Measurements from ENCODE around the gene NNAT.
"Not testable (repeated sequence)": the region's sequence is repeated elsewhere in the genome, so short reads cannot be mapped to it uniquely, and the experiment has no call there.

The NNAT gene, protein sequence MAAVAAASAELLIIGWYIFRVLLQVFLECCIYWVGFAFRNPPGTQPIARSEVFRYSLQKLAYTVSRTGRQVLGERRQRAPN
- 0 to 0.06 reads per million in 2 experiments for total RNA-seq

DNA sequence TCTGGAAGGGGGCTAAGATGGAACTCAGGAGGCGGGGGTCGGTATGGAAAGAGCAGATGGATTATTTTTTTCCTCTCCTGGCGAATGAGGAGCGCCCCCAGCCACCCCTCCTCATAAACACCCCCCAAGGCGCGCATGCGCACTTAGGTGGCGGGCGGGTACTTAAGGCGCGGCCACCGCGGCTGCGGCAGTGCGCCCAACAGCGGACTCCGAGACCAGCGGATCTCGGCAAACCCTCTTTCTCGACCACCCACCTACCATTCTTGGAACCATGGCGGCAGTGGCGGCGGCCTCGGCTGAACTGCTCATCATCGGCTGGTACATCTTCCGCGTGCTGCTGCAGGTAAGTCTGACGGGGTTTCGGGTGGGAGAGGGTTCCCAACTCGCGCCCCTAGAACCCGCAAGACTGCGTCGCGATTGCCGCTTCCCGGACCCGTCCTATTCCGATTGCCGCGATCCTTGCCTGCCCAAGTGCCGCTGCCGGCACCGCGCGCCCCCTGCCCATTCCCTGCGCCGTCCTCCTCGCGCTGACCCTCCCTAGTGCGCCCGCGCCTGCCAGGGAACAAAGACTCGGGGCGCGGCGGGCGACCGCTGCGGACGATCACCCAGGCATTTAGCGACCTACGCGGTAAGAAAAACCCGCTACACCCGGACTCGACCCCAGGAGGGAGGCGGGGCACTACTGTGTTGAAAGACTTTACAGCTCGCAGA is at the start of gene NNAT:
NNAT (plus strand) TSS at position 190 of the 711 bp plus-strand sequence; CDS start at position 272, 82 bp downstream.
- no peak for DNase-seq (ENCODE audit: low read depth)

DNA sequence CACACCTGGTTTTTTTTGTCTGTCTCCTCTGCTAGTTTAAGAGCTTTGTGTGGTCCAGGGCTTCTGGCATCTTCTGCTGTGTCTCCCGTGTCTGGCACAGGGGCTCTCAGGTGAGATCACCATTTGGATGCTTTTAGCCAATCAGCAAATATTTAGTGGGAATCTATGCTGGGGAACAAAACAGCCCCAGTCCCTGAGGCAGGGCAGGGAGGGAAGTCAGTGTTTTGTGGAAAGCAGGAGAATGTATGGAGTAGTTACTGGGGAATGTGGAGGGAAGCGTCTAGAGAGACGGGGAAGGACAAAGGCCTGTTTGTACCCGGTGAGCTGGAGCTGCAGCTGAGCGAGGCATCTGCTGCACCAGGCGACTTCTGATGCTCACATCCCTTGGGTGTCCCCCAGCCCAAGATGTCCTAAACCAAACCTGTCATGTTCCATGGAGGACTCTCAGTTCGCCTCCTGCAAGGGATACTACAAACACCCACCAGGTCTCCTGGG is 49.3 kb upstream of the NNAT start:
- DNase-seq (ENCODE audit: low read depth), result no peak

DNA sequence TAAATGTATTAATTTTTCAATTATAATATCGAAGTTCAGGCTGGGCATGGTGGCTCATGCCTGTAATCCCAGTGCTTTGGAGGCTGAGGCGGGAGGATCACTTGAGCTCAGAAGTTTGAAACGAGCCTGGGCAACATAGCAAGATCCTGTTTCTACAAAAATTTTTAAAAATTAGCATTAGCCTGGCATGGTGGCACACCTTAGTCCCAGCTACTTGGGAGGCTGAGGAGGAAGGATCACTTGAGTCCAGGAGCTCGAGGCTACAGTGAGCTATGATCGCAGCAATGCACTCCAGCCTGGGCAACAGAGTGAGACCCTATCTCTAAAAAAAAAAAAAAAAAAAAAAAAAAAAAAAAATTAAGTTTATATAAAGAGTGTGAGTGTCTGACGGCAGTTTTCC is 48.6 kb upstream of the NNAT start:
- not testable (repeated sequence) for DNase-seq (ENCODE audit: low read depth)

DNA sequence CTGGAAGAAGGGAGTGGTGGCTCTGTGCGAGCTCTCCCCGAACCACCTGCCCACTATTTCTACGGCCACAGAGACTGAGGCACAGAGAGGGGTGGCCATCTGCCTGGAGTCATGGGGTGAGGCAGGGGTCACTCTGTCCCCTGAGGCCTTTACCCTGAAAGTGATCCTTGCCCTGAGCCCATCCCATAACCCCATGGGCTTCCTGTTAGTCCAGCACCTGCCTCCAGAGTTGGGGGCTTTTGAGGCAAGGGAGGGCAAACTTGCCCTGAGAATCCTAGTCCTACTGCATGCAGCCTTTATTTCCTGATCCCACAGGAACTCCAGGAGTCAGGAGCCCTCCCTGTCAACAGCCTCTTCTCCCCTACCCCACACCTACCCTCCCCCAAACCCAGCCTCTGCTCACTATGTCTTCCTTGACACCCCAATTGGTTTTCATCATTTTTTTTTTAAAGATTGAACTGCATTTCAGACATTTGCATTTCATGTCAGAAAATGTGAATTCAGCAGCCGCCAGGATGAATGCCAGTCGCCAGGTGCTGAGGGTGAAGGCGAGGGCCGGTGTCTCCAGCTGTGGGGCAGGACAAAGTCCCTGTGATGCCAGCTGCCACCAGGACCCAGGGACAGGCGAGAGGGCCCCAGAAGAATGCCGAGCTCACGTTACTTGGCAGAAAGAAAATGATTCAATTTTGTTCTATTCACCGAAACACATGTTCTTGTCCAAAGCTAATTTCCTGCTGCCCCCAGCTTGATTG is 47.6 kb upstream of the NNAT start:
- no peak for DNase-seq (ENCODE audit: low read depth)

- no peak for DNase-seq (ENCODE audit: low read depth)
Measured at GRCh38 chr20:37474386-37474785, 46.7 kb upstream of the NNAT start.

DNA sequence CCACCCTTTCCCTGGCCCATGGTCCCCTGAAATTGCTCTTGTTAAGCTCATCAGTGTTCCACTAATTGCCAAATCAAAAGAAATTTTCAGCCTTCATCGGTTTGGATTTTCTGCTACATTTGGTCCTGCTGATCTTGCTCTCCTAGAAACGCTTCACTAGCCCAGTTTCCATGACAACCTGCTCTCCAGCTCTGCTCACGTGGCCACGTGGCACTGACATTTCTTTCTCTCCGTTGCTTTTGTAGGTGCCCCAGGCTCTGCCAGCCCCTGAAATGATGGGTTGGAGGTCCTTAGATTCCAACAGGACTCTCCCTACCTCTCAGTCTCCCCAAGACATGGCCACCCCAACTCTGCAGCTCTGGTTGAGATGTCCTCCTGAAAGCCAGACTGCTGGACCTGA is 45.8 kb upstream of the NNAT start:
- no peak for DNase-seq (ENCODE audit: low read depth)

- no peak for DNase-seq (ENCODE audit: low read depth)
Measured at GRCh38 chr20:37477041-37477440, 44.0 kb upstream of the NNAT start.

- no peak for DNase-seq (ENCODE audit: low read depth)
Measured at GRCh38 chr20:37479266-37479665, 41.8 kb upstream of the NNAT start.

DNA sequence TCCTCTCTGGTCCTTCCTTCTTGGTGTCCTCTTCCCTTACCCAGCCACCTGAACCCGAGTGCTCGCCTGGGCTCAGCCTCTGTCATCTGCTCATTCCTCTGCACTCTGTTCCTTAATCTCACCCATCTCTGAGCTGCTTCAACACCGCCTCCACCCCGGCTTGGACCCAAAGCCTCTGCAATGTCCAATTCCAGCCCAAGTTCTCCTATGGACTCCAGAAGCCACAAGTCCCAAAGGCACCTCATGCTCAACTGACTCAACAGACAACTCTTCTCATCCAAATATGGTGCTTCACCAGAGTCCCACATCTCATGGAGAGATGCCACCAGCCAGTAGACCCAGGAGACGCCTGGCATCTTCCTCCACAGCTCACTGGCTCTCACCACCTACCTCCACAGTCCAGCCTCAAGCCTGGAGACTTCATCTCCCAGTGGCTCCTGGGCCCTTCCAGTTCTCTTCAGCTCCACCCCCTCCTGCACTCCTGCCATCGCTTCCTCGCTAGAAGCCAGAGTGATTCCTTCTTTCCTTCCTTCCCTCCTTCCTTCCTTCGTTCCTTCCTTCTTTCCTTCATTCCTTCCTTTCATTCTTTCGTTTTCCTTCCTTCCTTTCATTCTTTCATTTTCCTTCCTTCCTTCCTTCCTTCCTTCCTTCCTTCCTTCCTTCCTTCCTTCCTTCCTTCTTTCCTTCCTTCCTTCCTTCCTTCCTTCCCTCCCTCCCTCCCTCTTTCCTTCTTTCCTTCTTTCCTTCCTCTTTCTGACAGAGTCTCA is 40.9 kb upstream of the NNAT start:
- no peak for DNase-seq (ENCODE audit: low read depth)

- DNase-seq (ENCODE audit: low read depth), result no peak
Measured at GRCh38 chr20:37480919-37481318, 40.1 kb upstream of the NNAT start.

GRCh38 chr20:37481610-37482009 is 39.4 kb upstream of the NNAT start:
- DNase-seq (ENCODE audit: low read depth), result no peak

GRCh38 chr20:37484331-37484730 is 36.7 kb upstream of the NNAT start:
- DNase-seq (ENCODE audit: low read depth), result no peak

GRCh38 chr20:37486209-37486608 is 34.8 kb upstream of the NNAT start:
- not testable (repeated sequence) for DNase-seq (ENCODE audit: low read depth)

GRCh38 chr20:37490663-37491350 is 30.2 kb upstream of the NNAT start:
- no peak for DNase-seq (ENCODE audit: low read depth)

GRCh38 chr20:37492096-37492625 is 28.9 kb upstream of the NNAT start:
- no peak for DNase-seq (ENCODE audit: low read depth)

- DNase-seq (ENCODE audit: low read depth), result no peak
Measured at GRCh38 chr20:37492945-37493344, 28.1 kb upstream of the NNAT start.

GRCh38 chr20:37494301-37494700 is 26.7 kb upstream of the NNAT start:
- DNase-seq (ENCODE audit: low read depth), result no peak

- DNase-seq (ENCODE audit: low read depth), result no peak
Measured at GRCh38 chr20:37494796-37495195, 26.3 kb upstream of the NNAT start.

GRCh38 chr20:37498066-37498665 is 22.9 kb upstream of the NNAT start:
- no peak for DNase-seq (ENCODE audit: low read depth)

GRCh38 chr20:37500311-37500710 is 20.7 kb upstream of the NNAT start:
- no peak for DNase-seq (ENCODE audit: low read depth)

DNA sequence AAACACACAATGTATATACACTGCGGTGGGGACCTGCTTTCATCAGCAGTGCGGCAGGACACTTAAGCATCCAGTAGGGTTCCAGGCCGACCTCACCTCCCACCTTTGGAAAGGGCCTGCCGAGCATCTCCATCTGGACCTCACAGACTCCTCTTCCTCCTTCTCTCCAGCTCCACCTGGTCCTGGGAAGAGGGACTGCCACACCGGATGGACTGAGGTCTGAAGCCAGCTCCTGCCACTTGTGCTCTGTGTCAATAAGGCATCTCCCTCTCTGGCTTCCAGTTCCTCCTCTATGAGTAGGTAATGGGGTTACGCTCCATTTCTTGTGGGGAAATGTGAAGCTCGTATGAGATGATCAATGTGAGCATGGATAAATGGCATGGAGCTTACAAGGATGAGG is 19.1 kb upstream of the NNAT start:
- DNase-seq (ENCODE audit: low read depth), result no peak

Data from T follicular helper cell (primary cell).